HepG2 (cell line): ENCODE measurements around the gene PML. TPM values are rescaled to one million over a fixed set of nuclear protein-coding genes. Genes with fewer than 3 reads are reported as not detected.
"Not testable (repeated sequence)": the region's sequence is repeated elsewhere in the genome, so short reads cannot be mapped to it uniquely, and the experiment has no call there.

ENCODE experiments used
- ATAC-seq: fragments of 200-7000 bp; cut with Tn5 transposase; 3 replicates; pipeline ENCODE4 v1.9.1; 2020; ENCODE audit warnings: mild to moderate bottlenecking, moderate library complexity
- BruUV-seq: library from RNA; stranded (reverse); fragments of 400-500 nt; replicated peaks from 2 replicates; lab custom pipeline; 2021; lab: Mats Ljungman, UMichigan
- CTCF ChIA-PET: fragments of 300-600 bp; formaldehyde crosslinking; extraction: SDS; loops from one replicate; lab custom pipeline; 2021; ENCODE audit warnings: low total read pairs, inconsistent platforms, low intra/inter-chr PET ratio; lab: Yijun Ruan, JAX
- POLR2A ChIA-PET: fragments of 350-600 bp; sonication (Branson Sonifier 250); formaldehyde crosslinking; loops from one replicate; lab custom pipeline; 2020; ENCODE audit warnings: antibody characterized with exemption, inconsistent platforms; lab: Yijun Ruan, JAX
- DNase-seq: peaks from one replicate; pipeline ENCODE4 v3.0.0-alpha.2; 2015; ENCODE audit warnings: low spot score
- FAIRE-seq: peaks from 3 replicates; lab custom pipeline; 2011; peaks lifted over from hg19 to GRCh38; lab: Jason Lieb, UNC
- H2AFZ ChIP-seq: one replicate; pipeline ENCODE4 v1.6.1; 2011; ENCODE audit warnings: low read length, inconsistent platforms
- H3K27ac ChIP-seq: fragments of 300-600 bp; 3 replicates; pipeline ENCODE4 v1.8.0; 2011; ENCODE audit warnings: mixed run types, mild to moderate bottlenecking, mixed read lengths, low read length, inconsistent platforms; ENCODE audit not compliant: insufficient read depth; ENCODE audit errors: extremely low read length
- H3K27me3 ChIP-seq, 2 experiments: fragments of 200-600 bp in 1 of 2; 2 replicates in 1 of 2; 3 replicates in 1 of 2; pipeline versions ENCODE4 v1.6.0 to v1.8.0; 2011; ENCODE audit warnings: low read length in 2 of 2, mild to moderate bottlenecking in 2 of 2, moderate library complexity in 2 of 2, inconsistent platforms in 1 of 2; ENCODE audit not compliant: insufficient read depth in 2 of 2, control insufficient read depth in 1 of 2
- H3K36me3 ChIP-seq, 2 experiments: fragments of 200-600 bp in 1 of 2; replicated peaks in 1 of 2; 2 replicates in 1 of 2; 3 replicates in 1 of 2; pipeline versions ENCODE4 v1.5.1 to v1.8.0; 2011; ENCODE audit warnings: low read length in 2 of 2, inconsistent platforms in 1 of 2; ENCODE audit not compliant: insufficient read depth in 2 of 2, control insufficient read depth in 1 of 2
- H3K4me1 ChIP-seq: 2 replicates; pipeline ENCODE4 v1.5.1; 2012; ENCODE audit warnings: low read length, inconsistent platforms; ENCODE audit not compliant: insufficient read depth
- H3K4me2 ChIP-seq: 2 replicates; pipeline ENCODE4 v1.6.0; 2011; ENCODE audit warnings: low read depth, low read length, inconsistent platforms
- H3K4me3 ChIP-seq, 3 experiments: fragments of 200-600 bp in 1 of 3; sonication (generic), shearing (Covaris generic) in 1 of 3; replicated peaks in 1 of 3; 2 replicates each; pipeline ENCODE4 v1.5.1; 2011 to 2016; ENCODE audit warnings: low read length in 3 of 3, inconsistent platforms in 2 of 3, low read depth in 2 of 3, mild to moderate bottlenecking in 2 of 3, control low read depth in 1 of 3, mixed read lengths in 1 of 3; ENCODE audit not compliant: insufficient read depth in 1 of 3
- H3K79me2 ChIP-seq: one replicate; pipeline ENCODE4 v1.6.1; 2011; ENCODE audit warnings: low read length, inconsistent platforms; ENCODE audit not compliant: insufficient read depth
- H3K9ac ChIP-seq: 2 replicates; pipeline ENCODE4 v1.6.0; 2011; ENCODE audit warnings: mild to moderate bottlenecking, low read depth, low read length, inconsistent platforms; ENCODE audit not compliant: insufficient read depth
- H3K9me3 ChIP-seq: 2 replicates; pipeline ENCODE4 v1.5.1; 2012; ENCODE audit warnings: mild to moderate bottlenecking, low read length
- H4K20me1 ChIP-seq: 2 replicates; pipeline ENCODE4 v1.6.0; 2011; ENCODE audit warnings: inconsistent platforms, mild to moderate bottlenecking, low read length, moderate library complexity; ENCODE audit not compliant: insufficient read depth
- ADNP ChIP-seq: sonication (generic); formaldehyde crosslinking; IDR thresholded peaks from 2 replicates; pipeline ENCODE4 v1.4.0; 2020; ENCODE audit warnings: missing genetic modification reagents
- BCL6 ChIP-seq: IDR thresholded peaks from 2 replicates; pipeline ENCODE4 v1.6.1; 2016; ENCODE audit warnings: missing genetic modification reagents, missing compliant biosample characterization
- WGBS: methylation state at CpG from one replicate; pipeline ENCODE4 v1.1.6; 2017; ENCODE audit warnings: low lambda C conversion rate; 5-methylcytosine and 5-hydroxymethylcytosine counted together
- in situ Hi-C: cut with HindIII; loops from 2 replicates; pipeline ENCODE4 v1.10.0; 2017; ENCODE audit warnings: low pct_unique_long_range_greater_than_20kb; ENCODE audit not compliant: extremely low pct_ligation_motif_present
- intact Hi-C: fragments of 100-400 bp; cut with micrococcal nuclease; formaldehyde crosslinking; loops from one replicate; pipeline ENCODE4 v1.10.0; 2022; ENCODE audit not compliant: unreplicated experiment
- polyA plus RNA-seq, 8 experiments: library from polyadenylated mRNA; depleted of rRNA in 3 of 8; stranded (reverse) in 7 of 8; unstranded in 1 of 8; fragments of >200 nt; fragmentation: Illumina TruSeq in 4 of 8; extraction: Trizol in 4 of 8; gene quantifications; 2 replicates each; pipeline versions ENCODE4 v1.2.1 to v1.2.3, GENCODE V29; 2011 to 2016; ENCODE audit warnings: low read depth in 4 of 8, missing spikeins in 1 of 8, mixed read lengths in 1 of 8; ENCODE audit not compliant: insufficient read depth in 1 of 8
- total RNA-seq, 5 experiments: library from RNA; depleted of rRNA; stranded (reverse); fragments of >200 nt; fragmentation: Illumina TruSeq; extraction: Trizol; gene quantifications; 2 replicates each; pipeline ENCODE4 v1.2.3, GENCODE V29; 2016; ENCODE audit warnings: low read depth in 1 of 5
- TF ChIP-seq, protein P1 (sequence below): sonication (generic); formaldehyde crosslinking; IDR thresholded peaks from 2 replicates; pipeline ENCODE4 v1.5.1; 2020; ENCODE audit warnings: mild to moderate bottlenecking, missing genetic modification reagents, borderline replicate concordance
- TF ChIP-seq, protein P2 (sequence below): sonication (generic); formaldehyde crosslinking; IDR thresholded peaks from 2 replicates; pipeline ENCODE4 v1.8.1; 2022; ENCODE audit warnings: low read depth, mild to moderate bottlenecking, missing genetic modification reagents
- TF ChIP-seq, protein P3 (sequence below): sonication (generic); formaldehyde crosslinking; IDR thresholded peaks from 2 replicates; pipeline ENCODE4 v1.8.0; 2023; ENCODE audit warnings: mild to moderate bottlenecking, missing genetic modification reagents

The PML gene
- total and polyA plus RNA-seq, 2 of the 13 experiments (the other 11 are each of a cell fraction or from before 2014, with no cell fraction given), result 2.9 to 3.9 TPM

DNA sequence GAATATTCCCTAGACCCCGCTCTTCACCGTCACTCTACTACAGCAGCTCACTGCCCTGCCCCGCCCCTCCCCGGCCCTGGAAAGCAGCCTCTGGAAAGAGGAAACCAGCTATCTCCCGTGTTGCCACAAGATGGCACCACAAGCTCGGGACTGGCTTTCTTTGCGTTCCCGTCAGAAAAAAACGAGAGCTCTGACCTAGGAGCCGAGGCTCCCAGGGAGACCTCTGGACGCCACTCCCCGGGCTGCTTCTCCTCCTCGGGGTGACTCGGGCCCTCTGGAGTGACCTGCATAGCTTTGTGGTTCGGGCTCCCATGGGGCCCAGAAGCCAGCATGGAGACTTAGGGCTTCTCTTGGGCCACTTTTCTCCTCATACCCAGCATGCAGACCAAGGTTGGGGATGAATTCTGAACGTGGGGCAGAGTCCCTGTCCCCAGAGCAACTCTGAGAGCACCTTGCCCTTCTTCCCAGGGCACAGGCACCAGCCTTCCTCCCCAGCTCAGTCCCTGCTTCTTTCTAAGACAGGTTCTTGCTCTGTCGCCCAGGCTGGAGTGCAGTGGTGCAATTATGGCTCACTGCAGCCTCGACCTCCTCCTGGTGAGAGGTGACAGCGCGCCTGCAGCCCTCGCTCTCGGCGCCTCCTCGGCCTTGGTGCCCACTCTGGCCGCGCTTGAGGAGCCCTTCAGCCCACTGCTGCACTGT, 21.4 kb upstream of the PML start (continued):
- TF ChIP-seq, protein P1, sequence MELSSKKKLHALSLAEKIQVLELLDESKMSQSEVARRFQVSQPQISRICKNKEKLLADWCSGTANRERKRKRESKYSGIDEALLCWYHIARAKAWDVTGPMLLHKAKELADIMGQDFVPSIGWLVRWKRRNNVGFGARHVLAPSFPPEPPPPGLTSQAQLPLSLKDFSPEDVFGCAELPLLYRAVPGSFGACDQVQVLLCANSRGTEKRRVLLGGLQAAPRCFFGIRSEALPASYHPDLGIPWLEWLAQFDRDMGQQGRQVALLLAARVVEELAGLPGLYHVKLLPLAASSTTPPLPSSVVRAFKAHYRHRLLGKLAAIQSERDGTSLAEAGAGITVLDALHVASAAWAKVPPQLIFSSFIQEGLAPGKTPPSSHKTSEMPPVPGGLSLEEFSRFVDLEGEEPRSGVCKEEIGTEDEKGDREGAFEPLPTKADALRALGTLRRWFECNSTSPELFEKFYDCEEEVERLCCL (CRISPR knock-in tag), result no peak
- TF ChIP-seq, protein P2, sequence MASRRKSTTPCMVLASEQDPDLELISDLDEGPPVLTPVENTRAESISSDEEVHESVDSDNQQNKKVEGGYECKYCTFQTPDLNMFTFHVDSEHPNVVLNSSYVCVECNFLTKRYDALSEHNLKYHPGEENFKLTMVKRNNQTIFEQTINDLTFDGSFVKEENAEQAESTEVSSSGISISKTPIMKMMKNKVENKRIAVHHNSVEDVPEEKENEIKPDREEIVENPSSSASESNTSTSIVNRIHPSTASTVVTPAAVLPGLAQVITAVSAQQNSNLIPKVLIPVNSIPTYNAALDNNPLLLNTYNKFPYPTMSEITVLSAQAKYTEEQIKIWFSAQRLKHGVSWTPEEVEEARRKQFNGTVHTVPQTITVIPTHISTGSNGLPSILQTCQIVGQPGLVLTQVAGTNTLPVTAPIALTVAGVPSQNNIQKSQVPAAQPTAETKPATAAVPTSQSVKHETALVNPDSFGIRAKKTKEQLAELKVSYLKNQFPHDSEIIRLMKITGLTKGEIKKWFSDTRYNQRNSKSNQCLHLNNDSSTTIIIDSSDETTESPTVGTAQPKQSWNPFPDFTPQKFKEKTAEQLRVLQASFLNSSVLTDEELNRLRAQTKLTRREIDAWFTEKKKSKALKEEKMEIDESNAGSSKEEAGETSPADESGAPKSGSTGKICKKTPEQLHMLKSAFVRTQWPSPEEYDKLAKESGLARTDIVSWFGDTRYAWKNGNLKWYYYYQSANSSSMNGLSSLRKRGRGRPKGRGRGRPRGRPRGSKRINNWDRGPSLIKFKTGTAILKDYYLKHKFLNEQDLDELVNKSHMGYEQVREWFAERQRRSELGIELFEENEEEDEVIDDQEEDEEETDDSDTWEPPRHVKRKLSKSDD (CRISPR knock-in tag), result no peak
- TF ChIP-seq, protein P3, sequence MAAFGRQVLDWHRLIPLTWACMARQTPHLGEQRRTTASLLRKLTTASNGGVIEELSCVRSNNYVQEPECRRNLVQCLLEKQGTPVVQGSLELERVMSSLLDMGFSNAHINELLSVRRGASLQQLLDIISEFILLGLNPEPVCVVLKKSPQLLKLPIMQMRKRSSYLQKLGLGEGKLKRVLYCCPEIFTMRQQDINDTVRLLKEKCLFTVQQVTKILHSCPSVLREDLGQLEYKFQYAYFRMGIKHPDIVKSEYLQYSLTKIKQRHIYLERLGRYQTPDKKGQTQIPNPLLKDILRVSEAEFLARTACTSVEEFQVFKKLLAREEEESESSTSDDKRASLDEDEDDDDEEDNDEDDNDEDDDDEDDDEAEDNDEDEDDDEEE, result no peak
- TF ChIP-seq BCL6 (CRISPR knock-in tag) (peak; percentile 58), ADNP (no peak)

GRCh38 chr15:73973683-73974200, 20.8 kb upstream of the PML start:
- POLR2A ChIA-PET, FAIRE-seq: not testable (repeated sequence)
- 90% methylated on average over 7 of the region's 39 CpGs for WGBS

DNA sequence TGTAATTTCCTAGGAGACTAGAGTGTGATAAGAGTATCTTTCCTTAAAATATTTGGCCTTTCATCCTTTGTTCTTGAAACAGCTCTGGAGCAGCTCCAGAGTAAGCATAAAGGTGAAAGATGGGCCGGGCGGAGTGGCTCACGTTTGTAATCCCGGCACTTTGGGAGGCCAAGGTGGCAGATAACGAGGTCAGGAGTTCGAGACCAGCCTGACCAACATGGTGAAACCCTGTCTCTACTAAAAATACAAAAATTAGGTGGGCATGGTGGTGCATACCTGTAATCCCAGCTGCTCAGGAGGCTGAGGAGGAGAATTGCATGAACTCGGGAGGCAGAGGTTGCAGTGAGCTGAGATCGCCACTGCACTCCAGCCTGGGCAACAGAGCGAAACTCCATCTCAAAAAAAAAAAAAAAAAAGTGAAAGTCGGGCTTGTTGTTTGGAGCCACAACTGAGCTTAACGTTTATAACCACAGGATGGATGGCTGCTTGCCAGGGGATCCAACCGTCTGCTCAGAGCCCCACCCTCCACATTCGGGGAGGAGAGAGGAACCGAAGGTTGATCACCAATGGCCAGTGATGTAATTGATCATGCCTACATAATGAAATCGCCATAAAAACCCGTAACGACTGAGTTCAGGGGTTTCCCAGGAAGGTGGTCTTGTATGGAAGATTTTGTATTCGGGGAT, 18.9 kb upstream of the PML start:
- H3K4me3 ChIP-seq, H3K4me2 ChIP-seq, H2AFZ ChIP-seq, H3K9me3 ChIP-seq, H3K4me1 ChIP-seq, H3K27me3 ChIP-seq, ATAC-seq, CTCF ChIA-PET, H3K9ac ChIP-seq, H3K36me3 ChIP-seq, DNase-seq, H3K79me2 ChIP-seq, H4K20me1 ChIP-seq, POLR2A ChIA-PET, in situ Hi-C loops, BruUV-seq, H3K27ac ChIP-seq, FAIRE-seq, intact Hi-C loops: not testable (repeated sequence)
- WGBS, result 17% methylated on average over 17 of the region's 18 CpGs

More at GRCh38 chr15:73973683-73974200, 20.8 kb upstream of the PML start:
- ATAC-seq, H3K4me1 ChIP-seq, H3K27ac ChIP-seq, H3K36me3 ChIP-seq, H4K20me1 ChIP-seq, H3K4me2 ChIP-seq, H3K9ac ChIP-seq, in situ Hi-C loops, H2AFZ ChIP-seq, H3K9me3 ChIP-seq, DNase-seq, H3K27me3 ChIP-seq, intact Hi-C loops, BruUV-seq, H3K79me2 ChIP-seq: not testable (repeated sequence)
- peak overlapping the region in 1 of 3 experiments; percentile 68; a peak in 1 of 6 replicates for H3K4me3 ChIP-seq
- CTCF ChIA-PET, result interaction anchor here (2.1 kb wide), 1 partner anchor 63 kb away, joined by 19 read pairs; no protein-coding TSS in a partner anchor
